Measurements from ENCODE around the gene UBLCP1.

Gene UBLCP1

DNA sequence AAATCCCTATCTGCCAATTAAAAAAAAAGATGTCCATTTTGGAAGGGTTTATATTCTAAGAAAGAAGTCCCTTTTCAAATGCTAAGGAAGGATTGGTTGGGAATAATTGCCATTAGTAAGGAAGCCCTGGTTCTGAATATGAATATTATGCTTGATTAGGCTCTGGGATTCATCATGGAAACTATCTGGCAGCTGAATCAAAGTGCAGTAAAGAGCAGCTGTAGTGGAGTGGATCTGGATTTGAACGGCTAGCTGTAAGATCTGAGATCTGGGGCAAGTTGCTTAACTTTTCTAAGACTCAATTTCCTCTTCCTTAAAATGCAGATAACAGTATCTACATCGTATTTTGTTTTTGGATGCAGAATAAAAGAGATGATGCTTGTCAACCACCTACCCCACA lies 56.7 kb downstream of the UBLCP1 start:
- peak; percentile 29; the same call in 1 of the 2 replicates for TF ChIP-seq SPI1 (IDR thresholded peaks at IDR 0.05; ENCODE audit: borderline replicate concordance, low read depth)
- TF ChIP-seq, protein P1, sequence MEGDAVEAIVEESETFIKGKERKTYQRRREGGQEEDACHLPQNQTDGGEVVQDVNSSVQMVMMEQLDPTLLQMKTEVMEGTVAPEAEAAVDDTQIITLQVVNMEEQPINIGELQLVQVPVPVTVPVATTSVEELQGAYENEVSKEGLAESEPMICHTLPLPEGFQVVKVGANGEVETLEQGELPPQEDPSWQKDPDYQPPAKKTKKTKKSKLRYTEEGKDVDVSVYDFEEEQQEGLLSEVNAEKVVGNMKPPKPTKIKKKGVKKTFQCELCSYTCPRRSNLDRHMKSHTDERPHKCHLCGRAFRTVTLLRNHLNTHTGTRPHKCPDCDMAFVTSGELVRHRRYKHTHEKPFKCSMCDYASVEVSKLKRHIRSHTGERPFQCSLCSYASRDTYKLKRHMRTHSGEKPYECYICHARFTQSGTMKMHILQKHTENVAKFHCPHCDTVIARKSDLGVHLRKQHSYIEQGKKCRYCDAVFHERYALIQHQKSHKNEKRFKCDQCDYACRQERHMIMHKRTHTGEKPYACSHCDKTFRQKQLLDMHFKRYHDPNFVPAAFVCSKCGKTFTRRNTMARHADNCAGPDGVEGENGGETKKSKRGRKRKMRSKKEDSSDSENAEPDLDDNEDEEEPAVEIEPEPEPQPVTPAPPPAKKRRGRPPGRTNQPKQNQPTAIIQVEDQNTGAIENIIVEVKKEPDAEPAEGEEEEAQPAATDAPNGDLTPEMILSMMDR (IDR thresholded peaks at IDR 0.05; ENCODE audit: insufficient read depth, low read length): no peak
- TF ChIP-seq, protein P2, sequence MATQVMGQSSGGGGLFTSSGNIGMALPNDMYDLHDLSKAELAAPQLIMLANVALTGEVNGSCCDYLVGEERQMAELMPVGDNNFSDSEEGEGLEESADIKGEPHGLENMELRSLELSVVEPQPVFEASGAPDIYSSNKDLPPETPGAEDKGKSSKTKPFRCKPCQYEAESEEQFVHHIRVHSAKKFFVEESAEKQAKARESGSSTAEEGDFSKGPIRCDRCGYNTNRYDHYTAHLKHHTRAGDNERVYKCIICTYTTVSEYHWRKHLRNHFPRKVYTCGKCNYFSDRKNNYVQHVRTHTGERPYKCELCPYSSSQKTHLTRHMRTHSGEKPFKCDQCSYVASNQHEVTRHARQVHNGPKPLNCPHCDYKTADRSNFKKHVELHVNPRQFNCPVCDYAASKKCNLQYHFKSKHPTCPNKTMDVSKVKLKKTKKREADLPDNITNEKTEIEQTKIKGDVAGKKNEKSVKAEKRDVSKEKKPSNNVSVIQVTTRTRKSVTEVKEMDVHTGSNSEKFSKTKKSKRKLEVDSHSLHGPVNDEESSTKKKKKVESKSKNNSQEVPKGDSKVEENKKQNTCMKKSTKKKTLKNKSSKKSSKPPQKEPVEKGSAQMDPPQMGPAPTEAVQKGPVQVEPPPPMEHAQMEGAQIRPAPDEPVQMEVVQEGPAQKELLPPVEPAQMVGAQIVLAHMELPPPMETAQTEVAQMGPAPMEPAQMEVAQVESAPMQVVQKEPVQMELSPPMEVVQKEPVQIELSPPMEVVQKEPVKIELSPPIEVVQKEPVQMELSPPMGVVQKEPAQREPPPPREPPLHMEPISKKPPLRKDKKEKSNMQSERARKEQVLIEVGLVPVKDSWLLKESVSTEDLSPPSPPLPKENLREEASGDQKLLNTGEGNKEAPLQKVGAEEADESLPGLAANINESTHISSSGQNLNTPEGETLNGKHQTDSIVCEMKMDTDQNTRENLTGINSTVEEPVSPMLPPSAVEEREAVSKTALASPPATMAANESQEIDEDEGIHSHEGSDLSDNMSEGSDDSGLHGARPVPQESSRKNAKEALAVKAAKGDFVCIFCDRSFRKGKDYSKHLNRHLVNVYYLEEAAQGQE (IDR thresholded peaks at IDR 0.05; ENCODE audit: insufficient replicate concordance, low read depth): no peak
- H3K27me3 ChIP-seq (ENCODE audit: insufficient read depth, poor library complexity, severe bottlenecking): no peaks in the 10 kb centered on the region
- no peak overlapping the region for H3K4me3 ChIP-seq (replicated peaks; ENCODE audit: insufficient read depth, low read length)
- no peak overlapping the region for H3K27ac ChIP-seq (replicated peaks)
- no peak for DNase-seq (ENCODE audit: low read depth in 1 of 2, low spot score in 1 of 2)

DNA sequence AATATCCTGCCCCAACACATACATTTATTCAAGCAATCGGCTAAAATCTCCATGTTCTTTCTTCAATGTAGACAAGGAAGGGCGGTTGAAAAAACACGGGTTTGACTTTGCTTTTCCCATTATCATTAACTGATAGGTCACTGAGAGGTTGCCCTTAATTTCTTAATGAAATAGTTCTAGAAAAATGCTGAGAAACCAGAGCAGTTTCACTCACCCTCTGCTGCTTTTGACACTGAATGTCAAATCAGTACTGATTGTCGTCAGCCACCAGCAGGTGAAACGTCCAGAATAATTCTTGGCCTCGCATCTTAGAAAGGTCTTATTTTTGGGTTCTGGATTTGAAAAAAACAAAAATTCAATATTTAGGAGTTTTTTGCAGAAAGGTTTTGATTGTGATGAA lies 59.1 kb downstream of the UBLCP1 start:
- Histone ChIP-seq H3K27me3 (ENCODE audit: insufficient read depth, poor library complexity, severe bottlenecking) (no peaks in the 10 kb centered on the region), H3K4me3 (replicated peaks; ENCODE audit: insufficient read depth, low read length) (no peak overlapping the region), H3K27ac (replicated peaks) (no peak overlapping the region)
- DNase-seq (ENCODE audit: low read depth in 1 of 2, low spot score in 1 of 2): no peak
- TF ChIP-seq SPI1 (IDR thresholded peaks at IDR 0.05; ENCODE audit: borderline replicate concordance, low read depth) (no peak), GABPA (IDR thresholded peaks at IDR 0.05; ENCODE audit: low read depth) (no peak), POLR2AphosphoS5 (IDR thresholded peaks at IDR 0.05; ENCODE audit: low read depth) (no peak)
- TF ChIP-seq, protein P2 (IDR thresholded peaks at IDR 0.05; ENCODE audit: insufficient replicate concordance, low read depth): no peak
- TF ChIP-seq, protein P1 (IDR thresholded peaks at IDR 0.05; ENCODE audit: insufficient read depth, low read length): no peak

DNA sequence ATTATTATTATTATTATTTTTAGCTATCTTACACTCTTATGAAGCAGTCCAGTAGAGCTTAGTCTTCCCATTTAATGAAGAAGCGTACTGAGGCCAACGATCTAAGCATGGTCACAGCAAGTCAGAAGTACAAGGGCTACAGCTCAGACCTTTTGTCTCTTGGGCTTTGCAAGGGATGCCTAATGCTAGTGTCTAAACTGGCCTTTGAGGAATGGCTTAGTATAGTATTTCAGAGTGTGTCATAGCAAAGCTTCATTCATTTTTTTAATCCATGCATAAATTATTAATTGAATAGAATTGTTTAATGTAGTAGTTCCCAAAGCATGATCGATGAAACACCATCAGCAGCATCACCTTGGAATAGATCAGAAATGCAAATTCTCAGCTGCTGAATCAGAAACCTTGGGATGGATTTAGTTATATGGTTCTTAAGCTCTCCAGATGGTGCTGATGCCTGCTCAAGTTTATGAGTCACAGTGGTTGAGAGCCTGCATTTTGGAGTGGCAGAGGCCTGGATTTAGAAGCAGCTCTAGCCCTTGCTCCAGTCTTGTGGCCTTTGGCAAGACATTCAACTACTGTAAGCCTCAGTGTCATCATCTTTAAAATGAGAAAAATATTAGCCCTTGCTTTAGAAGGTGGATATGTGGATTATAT lies 61.1 kb downstream of the UBLCP1 start:
- DNase-seq (ENCODE audit: low read depth in 1 of 2, low spot score in 1 of 2): no peak
- TF ChIP-seq GABPA (IDR thresholded peaks at IDR 0.05; ENCODE audit: low read depth) (no peak), SPI1 (IDR thresholded peaks at IDR 0.05; ENCODE audit: borderline replicate concordance, low read depth) (no peak), POLR2AphosphoS5 (IDR thresholded peaks at IDR 0.05; ENCODE audit: low read depth) (no peak)
- TF ChIP-seq, protein P1 (IDR thresholded peaks at IDR 0.05; ENCODE audit: insufficient read depth, low read length): no peak
- TF ChIP-seq, protein P2 (IDR thresholded peaks at IDR 0.05; ENCODE audit: insufficient replicate concordance, low read depth): no peak
- Histone ChIP-seq H3K27ac (replicated peaks) (no peak overlapping the region), H3K27me3 (ENCODE audit: insufficient read depth, poor library complexity, severe bottlenecking) (no peaks in the 10 kb centered on the region), H3K4me3 (replicated peaks; ENCODE audit: insufficient read depth, low read length) (no peak overlapping the region)
